GM03348 (cell line): ENCODE results near the gene PKN2.
A peak's percentile ranks its signal among the peaks of the same experiment; 100 is the strongest.

Experiments used
- DNase-seq: peaks from one replicate; pipeline ENCODE4 v3.0.0; 2012; ENCODE audit warnings: low spot score

The PKN2 gene

DNA sequence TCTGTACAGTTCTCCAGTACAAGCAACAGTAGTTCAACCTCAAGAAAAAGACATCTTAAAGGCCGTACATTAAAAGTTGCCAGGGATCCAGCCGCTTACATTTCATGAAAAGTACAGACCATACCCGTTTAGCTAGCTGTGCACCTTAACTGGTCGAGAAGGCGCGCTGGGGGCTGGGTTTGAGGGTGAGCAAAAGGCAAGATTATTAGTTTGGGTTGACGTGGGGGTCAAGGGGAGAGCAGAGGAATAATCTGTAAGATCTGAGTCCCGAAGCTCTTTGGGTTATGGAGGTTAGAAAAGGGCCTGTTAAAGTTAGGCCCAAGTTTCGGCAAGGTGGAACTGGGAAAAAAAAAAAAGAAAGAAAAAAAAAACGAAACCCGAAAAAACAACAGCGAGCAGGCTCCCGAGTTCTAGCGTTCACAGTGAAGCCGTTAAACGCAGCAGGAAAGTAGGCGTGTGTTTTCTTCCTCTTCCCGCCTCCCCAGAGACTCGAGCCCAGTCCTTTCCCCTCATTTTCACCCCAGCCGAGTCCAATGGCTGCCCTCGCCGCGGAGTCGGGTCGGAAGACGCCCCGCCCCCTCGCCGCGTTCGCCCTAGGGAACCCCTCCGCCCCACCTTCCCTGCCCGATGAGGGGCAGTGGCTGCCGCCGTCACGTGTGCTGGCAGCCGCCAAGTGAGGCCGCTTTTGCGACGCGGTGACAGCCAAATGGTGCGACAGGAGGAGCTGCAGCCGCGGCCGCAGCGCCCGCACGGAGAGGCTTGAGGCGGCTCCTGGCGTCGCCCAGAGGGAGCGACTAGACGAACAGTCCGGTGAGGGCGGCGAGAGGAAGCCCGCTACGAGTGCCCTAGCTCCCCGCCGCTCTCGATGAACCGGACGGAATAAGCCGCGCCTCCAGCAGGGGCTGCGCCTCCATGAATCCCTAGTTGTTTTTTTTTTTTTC, at the start of gene PKN2:
TSS of gene PKN2 (plus strand) at position 733 of the 941 bp plus-strand sequence. CDS start 308 bp downstream, outside the sequence.
- peak; percentile 99 for DNase-seq

DNA sequence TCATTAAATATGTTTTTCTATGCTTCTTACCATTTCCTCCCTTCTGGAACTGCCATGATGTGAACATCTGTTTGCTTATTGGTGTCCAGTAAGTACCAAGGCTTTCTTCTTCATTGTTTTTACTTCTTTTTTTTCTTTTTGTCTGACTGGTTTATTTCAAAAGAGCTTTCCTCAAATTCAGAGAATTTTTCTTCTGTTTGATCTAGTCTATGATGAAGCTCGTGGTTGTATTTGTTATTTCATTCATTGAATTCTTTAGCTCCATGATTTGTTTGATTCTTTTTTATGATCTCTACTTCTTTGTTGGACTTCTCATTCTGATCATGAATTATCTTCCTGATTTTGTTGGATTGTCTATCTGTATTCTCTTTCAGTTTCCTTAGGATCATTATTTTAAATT, 49.5 kb upstream of the PKN2 start:
- DNase-seq, result no peak

DNA sequence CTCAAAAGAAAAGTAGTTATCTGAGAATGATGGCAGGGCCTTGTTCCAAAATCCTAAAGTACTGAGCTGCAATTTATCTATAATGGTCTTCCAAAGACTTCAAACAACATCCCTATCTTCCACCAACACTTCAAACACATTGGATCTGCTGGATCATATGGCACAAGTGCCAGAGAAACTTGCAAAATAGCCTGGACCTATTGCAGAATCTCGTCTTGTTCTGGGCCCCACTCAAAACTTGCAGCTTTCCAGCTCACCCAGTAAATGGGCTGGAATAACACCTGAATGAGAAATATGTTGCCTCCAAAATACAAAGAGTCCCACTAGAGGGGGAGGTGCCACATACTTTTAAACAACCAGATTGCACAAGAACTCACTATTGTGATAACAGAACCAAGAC, 44.0 kb upstream of the PKN2 start:
- DNase-seq, result no peak

DNA sequence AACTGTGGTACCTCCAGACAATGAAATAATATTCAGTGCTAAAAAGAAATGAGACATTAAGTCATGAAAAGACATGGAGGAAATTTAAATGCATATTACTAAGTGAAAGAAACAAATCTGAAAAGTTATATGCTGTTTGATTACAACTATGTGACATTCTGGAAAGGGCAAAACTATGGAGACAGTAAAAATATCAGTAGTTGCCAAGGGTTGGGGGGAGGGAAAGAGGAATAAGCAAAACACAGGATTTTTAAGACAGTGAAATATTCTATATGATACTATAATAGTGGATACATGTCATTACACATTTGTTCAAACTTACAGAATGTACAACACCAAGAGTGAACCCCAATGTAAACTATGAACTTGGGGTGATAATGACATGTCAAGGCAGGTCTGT, 38.2 kb upstream of the PKN2 start:
- no peak for DNase-seq

DNA sequence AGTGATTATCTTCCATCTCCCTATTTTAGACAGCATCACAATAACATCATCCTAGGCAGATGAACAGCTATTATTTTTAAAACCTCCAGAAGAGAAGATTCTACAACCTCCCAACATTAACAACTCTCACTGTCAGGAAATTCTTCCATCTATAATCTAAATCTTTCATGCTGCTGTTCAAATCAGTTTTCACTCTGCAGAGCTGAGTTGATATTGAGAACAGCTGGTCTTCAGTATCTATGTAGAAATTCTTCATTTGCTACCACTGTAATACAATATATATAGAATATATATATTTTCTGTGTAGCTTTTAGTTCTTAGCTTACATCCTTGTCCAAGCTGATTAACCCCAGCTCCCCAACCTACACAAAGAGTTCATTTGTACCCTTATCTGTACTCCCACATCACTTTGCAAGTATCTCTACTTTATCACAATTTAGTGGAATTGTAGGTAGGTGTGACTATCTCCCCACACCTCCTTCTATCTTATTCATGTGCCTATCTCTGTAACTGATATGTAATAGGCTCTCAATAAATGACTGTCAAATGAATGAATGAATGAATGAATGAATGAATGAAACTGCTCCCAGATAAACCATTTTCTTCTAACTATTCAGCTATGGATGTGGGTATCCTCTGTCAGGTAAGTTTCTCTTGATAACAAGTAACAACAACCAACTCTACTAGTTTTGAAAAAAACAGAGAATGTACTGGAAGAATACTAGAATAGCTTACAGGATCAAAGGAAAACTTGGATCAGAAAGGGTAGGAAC, 37.4 kb upstream of the PKN2 start:
- DNase-seq, result no peak

DNA sequence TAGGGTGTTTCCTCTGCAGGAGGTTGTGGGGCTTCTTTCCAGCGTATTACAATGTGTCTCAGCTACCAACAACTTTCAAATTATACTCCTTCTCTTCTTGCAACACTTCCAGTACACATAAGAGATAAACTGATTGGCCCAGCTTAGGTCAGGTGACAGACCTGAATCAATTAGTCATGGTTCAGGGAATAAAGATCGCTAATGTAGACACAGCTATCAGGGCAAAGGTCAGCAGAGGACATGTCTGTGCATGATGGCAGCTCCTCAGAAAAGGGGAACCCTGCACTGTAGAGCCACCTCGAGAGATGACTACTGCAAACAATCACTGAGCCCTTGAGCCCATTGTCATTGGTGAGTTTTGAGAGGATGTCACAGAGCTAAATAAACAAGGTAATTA, 36.8 kb upstream of the PKN2 start:
- DNase-seq, result no peak

DNA sequence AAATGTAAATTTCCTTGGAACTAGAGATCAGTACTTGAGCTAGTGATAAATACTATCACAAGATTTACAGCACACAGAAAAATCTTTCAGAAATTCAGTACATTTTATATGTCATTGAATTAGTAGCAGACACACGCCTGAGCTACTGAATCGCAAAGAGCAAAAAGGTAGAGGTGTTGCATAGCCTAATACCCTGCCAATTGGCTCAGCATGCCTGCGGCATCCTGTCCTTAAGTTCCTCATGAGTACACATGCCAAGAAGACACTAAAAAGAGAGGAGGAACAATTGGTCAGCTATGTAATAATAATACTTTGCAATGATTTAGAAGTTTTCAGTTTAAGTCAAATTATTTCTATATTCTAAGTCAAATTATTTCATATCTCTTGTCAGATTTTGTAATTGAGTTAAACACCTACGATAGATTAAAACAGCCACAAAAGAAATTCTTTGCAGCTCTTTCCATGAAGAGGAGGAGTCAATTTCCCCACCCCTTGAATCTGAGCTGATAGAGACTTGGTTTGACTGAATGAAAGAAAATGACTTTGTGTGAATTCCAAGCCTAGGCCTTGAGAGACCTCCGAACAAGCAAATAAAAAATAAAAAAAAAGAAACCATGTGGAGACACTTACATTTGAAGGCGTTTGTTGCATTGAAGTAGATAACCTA, 36.2 kb upstream of the PKN2 start:
- DNase-seq, result no peak

DNA sequence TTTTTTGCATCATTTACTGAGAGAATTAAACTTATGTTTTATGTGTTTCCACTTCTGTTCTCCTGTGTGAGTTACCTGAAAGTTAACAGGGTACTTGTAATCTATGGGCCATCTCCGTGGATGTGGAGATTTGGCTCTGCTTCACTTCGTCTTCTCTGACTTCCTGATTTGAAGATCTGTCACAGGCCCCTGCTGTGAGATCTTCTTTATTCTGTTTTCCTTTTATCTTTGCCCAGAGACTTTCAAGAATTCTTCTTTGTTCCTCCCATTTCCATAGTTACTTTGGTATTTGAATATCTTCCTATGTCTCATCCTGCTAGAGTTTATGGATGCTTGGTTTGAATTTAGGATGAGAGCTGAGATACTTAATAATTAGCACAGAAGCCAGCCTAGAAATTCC, 35.4 kb upstream of the PKN2 start:
- DNase-seq, result no peak

DNA sequence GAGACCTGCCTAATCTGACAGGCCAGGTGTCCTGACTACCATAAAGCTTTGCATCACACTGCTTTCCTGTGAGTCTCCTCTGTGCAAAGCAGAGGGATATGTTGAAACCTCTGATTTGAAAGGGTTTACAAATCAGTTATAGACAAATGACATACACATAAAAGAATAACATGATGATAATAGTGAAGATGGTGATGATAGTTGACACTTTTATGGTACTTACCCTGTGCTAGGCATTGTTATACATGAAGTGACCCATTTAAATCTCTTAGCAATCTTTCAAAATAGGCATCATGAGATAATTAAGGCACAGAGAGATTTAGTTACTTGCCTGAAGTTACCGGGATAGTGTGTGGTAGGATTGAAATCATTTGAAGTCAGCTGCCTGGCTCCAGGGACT, 34.1 kb upstream of the PKN2 start:
- no peak for DNase-seq

DNA sequence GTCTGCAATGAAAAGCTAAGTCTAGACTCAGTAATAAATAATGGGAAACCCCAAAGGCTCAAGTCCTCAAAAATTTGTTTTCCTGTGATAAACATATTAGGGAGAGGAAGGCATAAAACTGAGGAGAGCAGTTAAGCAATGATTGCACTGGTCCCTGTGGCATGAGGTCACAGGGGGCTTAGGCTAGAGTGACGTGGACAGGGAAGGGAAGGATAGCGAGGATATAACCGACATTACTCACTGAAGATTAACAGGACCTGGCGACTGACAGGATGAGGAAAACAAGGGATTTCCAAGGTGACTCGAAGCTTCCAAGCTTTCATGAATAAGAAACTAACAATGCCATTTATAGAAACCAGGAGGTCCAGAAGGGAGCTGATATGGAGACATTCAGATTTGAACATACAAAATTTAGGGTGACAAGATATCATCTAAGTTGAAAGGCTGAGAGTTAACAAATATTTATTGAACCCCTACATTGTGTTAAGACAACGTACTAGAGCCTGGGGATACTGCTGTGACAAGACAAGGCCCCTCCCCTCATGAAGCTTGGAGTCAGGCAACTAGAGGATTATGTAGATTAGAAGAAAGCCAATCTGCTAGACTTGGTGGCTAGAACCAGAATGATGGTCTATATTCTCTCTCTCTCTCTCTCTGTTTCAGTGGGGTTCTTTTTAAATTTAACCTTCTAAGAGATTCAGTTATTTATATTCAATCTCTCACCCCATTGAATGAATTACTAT, 33.2 kb upstream of the PKN2 start:
- DNase-seq, result no peak

DNA sequence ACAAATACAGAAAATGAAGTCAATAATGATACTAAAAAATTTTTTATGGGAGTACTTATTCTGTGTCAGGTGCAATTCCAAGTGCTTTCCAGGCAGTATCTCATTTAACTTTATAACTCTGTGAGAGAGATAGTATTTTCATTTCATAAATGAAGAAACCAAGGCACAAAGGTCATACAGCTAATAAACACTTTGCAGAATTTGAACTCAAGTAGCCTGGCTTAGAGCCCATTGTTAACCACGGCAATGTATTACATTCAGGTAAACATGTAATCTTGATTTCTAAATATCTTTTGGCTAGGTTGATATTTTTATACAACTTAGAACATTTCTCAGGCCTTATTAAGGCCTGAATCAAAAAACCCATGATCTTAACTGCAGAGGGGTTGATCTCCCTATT, 28.9 kb upstream of the PKN2 start:
- DNase-seq, result no peak

DNA sequence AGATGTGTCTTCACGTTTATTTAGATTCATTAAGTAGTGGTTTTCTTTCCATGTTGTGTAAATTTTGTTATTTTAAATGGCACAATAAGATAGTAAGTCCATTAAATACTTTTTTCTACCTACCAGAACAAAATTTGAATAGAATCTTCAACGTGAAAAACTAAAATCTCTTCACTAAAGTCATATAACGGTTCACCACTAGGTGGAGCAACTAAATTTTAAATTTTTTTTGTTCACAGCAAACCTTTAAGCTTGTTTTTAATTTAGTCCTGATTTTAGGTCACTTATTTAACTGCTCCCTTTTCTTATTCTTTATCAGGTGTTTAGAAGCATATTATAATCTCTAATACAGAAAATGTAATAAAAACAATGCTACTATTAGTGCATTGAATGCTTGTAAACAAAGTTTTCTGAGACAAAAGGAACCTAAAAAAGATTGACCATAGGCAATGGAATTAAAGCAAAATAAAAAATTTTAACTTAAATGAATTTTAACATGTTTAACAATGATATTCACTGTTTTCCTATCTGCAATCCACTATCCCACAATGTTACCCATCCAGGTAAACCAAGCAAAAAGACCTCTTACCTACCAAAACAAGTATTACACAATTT, 28.3 kb upstream of the PKN2 start:
- DNase-seq, result peak; percentile 44

DNA sequence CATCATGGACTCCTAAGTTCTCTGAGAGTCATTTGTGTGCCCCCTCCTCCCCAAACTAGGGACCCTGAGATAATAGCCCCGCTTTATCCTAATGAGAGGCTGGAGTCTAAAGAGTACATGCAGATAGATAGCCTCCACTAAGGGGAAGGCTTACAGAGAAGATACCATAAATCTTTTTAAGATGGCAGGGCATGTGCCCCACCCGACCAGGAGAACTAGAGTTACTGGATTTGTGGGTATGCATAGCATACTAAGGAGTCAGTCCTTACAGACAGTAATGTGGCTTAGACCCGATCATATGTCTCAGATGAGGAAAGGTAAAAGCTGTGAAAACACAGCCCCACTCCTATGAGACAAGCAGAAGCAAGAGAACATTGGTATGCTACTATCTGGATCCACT, 25.7 kb upstream of the PKN2 start:
- DNase-seq, result no peak

DNA sequence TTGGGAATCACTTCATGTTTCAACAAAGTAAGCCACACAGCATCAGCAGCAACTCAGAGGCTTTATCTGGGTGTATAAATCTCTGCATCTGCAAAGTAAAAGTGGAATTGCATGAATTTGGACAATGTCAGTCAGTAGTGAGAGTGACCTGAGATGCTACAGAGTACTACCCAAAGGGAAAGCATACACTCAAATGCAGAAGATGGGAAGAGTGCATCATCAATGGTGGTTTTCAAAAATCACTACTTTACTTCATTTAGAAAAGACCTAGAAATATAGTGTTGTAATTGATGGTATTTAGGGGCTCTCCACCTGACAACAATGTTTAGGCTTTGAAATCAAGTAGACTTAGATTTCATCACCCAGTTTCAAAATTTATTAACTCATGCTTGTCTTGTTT, 24.5 kb upstream of the PKN2 start:
- no peak for DNase-seq

DNA sequence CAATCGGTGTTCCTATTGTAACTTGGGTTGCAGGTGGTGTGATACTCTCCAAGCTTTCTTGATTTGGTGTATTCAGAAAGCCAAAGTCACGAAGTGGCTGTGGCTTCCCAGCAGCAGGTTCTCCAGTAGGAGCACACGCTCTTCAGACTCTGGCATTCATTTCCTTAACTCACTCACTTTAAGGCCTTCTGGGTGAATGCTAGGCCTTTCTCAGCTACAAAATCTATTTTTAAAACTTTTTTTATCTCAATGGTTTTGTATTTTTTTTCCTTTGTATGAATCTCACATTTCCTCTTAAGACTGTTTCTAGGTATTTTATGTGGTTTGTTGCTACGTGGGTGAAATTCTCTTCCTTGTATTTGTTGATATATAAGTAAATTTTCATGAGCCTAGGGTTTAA, 22.9 kb upstream of the PKN2 start:
- no peak for DNase-seq

DNA sequence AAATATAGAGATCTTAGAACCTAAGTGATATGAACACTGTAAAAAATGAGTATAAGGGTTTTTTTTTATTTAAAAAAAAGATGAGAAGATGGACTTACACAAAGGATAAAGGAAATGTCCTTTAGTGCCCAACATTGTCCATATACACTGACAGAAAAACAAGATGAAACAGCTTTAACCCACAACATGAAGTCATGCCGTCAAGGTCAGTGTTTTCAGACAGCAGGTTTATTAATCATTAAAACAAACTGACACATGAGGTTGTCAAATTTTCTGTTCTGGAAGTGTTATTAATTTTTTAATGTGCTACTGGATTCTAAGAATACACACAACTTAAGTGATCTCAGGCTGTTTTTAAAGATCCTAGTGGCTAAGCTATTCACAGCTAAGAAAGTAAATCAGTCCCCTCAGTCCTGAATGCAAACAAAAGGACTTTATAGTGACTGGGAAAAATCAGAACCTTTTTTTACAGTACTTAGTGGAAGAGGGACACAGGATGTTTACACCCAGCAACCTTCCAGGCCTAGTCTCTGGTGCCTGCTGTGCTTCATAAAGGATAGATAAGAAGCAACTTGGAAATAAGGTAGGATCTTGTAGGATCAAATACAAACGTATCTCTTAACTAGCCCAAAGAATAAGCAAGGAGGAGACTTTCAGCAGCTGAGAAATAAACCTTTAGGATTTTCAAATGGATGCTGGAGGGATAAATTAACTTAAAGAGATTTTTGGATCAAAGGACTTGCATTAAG, 21.9 kb upstream of the PKN2 start:
- no peak for DNase-seq

DNA sequence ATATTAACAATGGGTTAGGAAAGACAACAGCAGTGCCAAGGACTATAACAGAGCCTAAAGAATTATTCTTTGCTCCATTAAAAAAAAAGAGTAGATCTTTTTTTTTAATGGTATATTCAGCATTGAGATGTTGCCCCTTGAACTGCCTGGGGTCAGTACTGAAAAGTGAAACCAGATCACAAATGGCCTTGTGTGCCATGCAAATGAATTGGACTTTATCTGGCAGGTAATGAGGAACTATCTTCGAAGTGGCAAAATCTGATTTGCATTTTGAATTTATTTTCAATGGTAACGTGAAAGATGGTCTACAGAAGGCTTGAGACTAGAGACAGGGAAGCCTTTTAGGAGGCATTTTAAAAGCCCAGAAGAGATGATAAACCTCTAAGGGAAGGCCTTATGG, 21.4 kb upstream of the PKN2 start:
- DNase-seq, result no peak

DNA sequence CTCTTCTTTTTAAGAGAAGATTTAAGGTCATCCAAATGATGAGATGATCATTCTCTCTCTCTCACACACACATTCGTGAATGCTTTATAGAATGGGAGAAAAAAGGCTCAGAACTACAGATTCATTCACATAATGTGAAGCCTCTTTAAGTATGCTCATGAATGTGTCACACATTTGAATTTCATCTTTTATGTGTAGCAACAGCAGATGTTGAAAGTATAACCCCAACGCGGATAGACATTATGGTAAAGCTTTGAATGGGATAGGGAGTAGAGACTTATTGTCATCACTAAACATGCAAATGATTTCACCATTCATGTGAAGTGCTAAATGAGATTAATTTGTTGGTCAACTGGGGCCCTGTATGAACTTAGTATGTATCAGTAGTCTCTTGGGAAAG, 15.7 kb upstream of the PKN2 start:
- no peak for DNase-seq

DNA sequence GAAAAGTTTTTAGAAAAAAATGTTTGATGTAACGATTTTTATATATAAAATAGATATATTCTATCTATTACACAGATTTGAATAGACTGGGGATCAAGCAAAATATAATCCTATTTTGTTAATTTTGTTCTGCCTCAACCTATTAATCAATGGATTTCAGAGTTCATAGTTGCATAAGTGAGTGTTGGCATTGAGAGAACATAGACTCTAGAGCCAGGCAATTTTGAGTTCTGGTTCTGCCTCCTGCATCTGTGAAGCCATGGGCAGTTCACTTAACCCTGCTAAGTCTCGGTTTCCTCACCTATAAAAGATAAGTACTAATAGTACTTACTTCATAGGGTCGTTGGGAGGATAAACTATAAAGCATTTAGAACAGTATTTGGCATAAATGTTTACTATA, 13.6 kb upstream of the PKN2 start:
- no peak for DNase-seq

DNA sequence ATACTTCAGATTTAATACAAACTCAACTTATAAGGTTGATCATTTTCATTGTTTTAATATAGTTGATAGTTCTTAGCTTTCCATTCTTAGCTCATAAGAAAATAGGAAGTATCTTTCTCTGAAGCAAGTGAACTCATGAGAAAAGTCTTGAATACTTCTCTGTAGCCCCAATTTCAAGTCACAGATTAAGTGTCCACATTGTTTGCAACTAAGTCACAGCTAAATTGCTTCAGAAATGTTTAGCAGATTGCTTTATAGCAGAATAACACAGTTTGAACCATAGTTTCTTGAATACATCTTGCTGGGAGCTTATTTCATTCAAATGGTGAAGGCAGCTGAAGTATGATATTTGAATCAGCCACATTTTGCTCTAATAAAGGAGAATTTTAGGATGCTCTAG, 10.6 kb upstream of the PKN2 start:
- DNase-seq, result no peak

DNA sequence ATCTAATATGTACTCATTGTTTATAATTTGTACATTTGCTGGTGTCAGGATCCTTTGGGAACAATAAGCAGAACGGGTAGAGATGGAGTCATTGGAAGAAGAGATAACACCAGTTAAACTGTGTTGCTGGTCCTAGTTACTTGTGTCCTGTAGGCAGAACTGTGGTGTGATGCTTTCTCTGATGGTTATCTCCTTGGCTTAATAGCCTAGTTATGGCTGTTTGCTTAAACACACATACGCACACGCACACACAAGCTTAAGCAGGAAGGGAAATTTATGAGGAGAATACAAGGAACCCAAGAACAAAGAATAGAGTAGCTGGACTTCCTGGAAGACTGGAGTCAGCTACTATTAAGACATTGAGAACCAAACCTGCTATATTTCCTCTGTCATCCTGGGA, 5.7 kb upstream of the PKN2 start:
- DNase-seq, result no peak
